Smooth muscle cell (in vitro differentiated cells): ENCODE measurements around the gene TACC2. TPM values are rescaled to one million over a fixed set of nuclear protein-coding genes. Genes with fewer than 3 reads are reported as not detected.

Experiments
- DNase-seq: peaks from one replicate; lab custom pipeline; 2025; ENCODE audit not compliant: unreplicated experiment; lab: John Stamatoyannopoulos, UW
- H2AFZ ChIP-seq: fragments of 200-600 bp; sonication (generic); 2 replicates; pipeline ENCODE4 v1.6.0; 2016; ENCODE audit warnings: antibody characterized with exemption, low read depth, mild to moderate bottlenecking
- H3F3A ChIP-seq: fragments of 200-600 bp; sonication (generic); 2 replicates; pipeline ENCODE4 v1.6.0; 2017; ENCODE audit warnings: antibody characterized with exemption, low read depth
- H3K27ac ChIP-seq: fragments of 200-600 bp; sonication (generic); 2 replicates; pipeline ENCODE4 v1.5.1; 2016; ENCODE audit warnings: low read depth, mild to moderate bottlenecking
- H3K27me3 ChIP-seq: fragments of 200-600 bp; sonication (generic); 2 replicates; pipeline ENCODE4 v1.6.1; 2016; ENCODE audit warnings: low read depth, mild to moderate bottlenecking
- H3K36me3 ChIP-seq: fragments of 200-600 bp; sonication (generic); 2 replicates; pipeline ENCODE4 v1.5.1; 2016; ENCODE audit warnings: low read depth
- H3K4me1 ChIP-seq: fragments of 200-600 bp; sonication (generic); 2 replicates; pipeline ENCODE4 v1.5.1; 2016; ENCODE audit warnings: low read depth
- H3K4me2 ChIP-seq: fragments of 200-600 bp; sonication (generic); 2 replicates; pipeline ENCODE4 v1.6.0; 2016; ENCODE audit warnings: mild to moderate bottlenecking
- H3K4me3 ChIP-seq: fragments of 200-600 bp; sonication (generic); 2 replicates; pipeline ENCODE4 v1.5.1; 2016; ENCODE audit warnings: mild to moderate bottlenecking
- H3K79me2 ChIP-seq: fragments of 200-600 bp; sonication (generic); 2 replicates; pipeline ENCODE4 v1.6.0; 2016; ENCODE audit warnings: low read depth, mild to moderate bottlenecking
- H3K9ac ChIP-seq: fragments of 200-600 bp; sonication (generic); 2 replicates; pipeline ENCODE4 v1.6.0; 2016; ENCODE audit warnings: low read depth
- H3K9me3 ChIP-seq: fragments of 200-600 bp; sonication (generic); replicated peaks from 2 replicates; pipeline ENCODE4 v1.5.1; 2016; ENCODE audit warnings: low read depth
- H4K20me1 ChIP-seq: fragments of 200-600 bp; sonication (generic); 2 replicates; pipeline ENCODE4 v1.6.0; 2016; ENCODE audit warnings: low read depth
- WGBS: methylation state at CpG from one replicate; pipeline ENCODE4 v1.1.7; 2016; ENCODE audit warnings: low lambda C conversion rate; 5-methylcytosine and 5-hydroxymethylcytosine counted together
- polyA plus RNA-seq: library from polyadenylated mRNA; unstranded; fragments of >200 nt; fragmentation: Nextera tagmentation; extraction: Ambion mirVana; gene quantifications from 2 replicates; pipeline ENCODE4 v1.2.1, GENCODE V29; 2016
- total RNA-seq: library from RNA; depleted of rRNA; stranded (reverse); fragments of >200 nt; gene quantifications from 2 replicates; pipeline ENCODE4 v1.2.3, GENCODE V29; 2014
- TF ChIP-seq, protein P1 (sequence below): fragments of 200-600 bp; sonication (generic); IDR thresholded peaks from 2 replicates; pipeline ENCODE4 v1.5.1; 2017; ENCODE audit warnings: borderline replicate concordance, mild to moderate bottlenecking, antibody characterized with exemption; ENCODE audit not compliant: insufficient read depth, poor library complexity, severe bottlenecking

The TACC2 gene
- total and polyA plus RNA-seq, 2 experiments from 2014 or later, result 2.8 to 7.6 TPM

DNA sequence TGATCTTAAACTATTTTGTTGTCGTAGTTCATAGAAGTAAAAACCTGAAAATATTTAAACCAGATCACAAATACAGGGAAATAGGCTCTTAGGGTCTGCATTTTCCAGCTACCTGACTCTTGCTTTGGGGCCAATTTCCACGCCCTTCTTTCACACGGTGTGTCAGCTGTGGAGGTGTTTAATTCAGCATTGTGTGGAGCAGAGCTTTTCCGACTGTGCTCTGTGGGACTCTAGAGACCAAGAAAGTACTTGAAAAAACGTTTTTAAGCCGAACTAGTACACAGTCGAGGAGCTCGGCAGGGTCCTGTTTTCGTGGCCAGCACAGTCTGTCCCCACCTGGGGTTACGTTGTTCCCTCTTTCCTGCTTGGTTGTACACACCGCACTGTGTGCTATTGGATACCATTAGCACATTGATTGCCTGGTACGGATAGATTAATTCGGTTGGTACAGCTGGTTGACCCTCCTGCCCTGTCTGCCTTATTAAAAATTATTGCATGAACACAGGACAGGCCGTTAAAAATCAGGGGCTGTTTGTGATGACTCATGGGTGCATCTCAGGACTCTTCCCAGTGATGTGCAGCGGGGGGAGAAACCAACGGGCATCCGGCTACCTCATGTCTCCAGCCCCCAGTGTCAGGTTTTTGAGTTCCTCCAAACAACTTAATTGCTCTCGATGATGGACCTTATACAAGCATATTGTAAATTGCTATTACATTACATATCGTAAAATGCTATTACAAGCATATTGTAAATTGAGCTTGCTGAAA is 201.4 kb downstream of the TACC2 start:
- H3F3A ChIP-seq, result no peaks in the 10 kb centered on the region
- no peaks in the 10 kb centered on the region for H3K79me2 ChIP-seq

DNA sequence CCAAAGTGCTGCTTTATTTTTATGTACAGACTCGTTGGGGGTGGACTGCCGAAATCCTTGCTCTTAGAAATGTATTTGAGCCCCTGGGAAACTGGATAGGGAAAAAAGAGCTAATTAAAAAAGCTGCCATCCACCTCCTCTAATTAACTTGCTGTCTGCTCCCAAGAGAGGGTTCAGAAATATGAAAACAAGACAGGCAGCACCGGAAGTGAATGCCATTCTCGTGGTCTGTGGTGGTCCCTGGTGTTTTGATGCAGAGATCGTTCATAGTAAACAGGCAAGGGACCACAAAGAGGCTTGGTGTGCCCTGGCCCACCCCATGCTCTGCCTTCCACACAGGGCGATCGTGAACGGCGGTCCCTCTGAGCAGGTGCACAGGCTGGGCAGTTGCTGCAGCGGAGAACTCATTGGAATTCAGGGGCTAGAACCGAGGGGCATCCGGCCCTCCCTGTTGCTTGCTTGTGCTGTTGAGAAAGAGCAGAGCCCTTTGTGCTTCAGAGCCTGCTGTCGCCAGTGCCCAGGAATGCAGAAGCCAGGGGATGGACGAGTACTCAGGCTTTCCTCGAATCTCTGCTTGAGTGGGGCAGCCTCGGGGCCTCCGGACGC is 203.1 kb downstream of the TACC2 start:
- no peak overlapping the region for H3K4me2 ChIP-seq
- WGBS, result 81% methylated on average over 18 of the region's 18 CpGs
- no peak overlapping the region for H3K4me3 ChIP-seq
- no peak overlapping the region for H3K27ac ChIP-seq
- TF ChIP-seq, protein P1, sequence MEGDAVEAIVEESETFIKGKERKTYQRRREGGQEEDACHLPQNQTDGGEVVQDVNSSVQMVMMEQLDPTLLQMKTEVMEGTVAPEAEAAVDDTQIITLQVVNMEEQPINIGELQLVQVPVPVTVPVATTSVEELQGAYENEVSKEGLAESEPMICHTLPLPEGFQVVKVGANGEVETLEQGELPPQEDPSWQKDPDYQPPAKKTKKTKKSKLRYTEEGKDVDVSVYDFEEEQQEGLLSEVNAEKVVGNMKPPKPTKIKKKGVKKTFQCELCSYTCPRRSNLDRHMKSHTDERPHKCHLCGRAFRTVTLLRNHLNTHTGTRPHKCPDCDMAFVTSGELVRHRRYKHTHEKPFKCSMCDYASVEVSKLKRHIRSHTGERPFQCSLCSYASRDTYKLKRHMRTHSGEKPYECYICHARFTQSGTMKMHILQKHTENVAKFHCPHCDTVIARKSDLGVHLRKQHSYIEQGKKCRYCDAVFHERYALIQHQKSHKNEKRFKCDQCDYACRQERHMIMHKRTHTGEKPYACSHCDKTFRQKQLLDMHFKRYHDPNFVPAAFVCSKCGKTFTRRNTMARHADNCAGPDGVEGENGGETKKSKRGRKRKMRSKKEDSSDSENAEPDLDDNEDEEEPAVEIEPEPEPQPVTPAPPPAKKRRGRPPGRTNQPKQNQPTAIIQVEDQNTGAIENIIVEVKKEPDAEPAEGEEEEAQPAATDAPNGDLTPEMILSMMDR, result no peak
- no peaks in the 10 kb centered on the region for H3K27me3 ChIP-seq
- H3K9ac ChIP-seq, result no peak overlapping the region
- no peak overlapping the region for H2AFZ ChIP-seq
- H4K20me1 ChIP-seq, result no peaks in the 10 kb centered on the region
- no peaks in the 10 kb centered on the region for H3K36me3 ChIP-seq
- H3K4me1 ChIP-seq, result peaks cover 30% of the 10 kb centered on the region
- H3F3A ChIP-seq, result no peaks in the 10 kb centered on the region
- no peaks in the 10 kb centered on the region for H3K9me3 ChIP-seq
- H3K79me2 ChIP-seq, result no peaks in the 10 kb centered on the region
- DNase-seq, result no peak

More for the DNA sequence above, 201.4 kb downstream of the TACC2 start:
- Histone ChIP-seq H3K36me3 (no peaks in the 10 kb centered on the region), H3K9me3 (no peaks in the 10 kb centered on the region), H2AFZ (no peak overlapping the region), H3K4me2 (no peak overlapping the region), H3K27ac (no peak overlapping the region), H3K4me3 (no peak overlapping the region), H3K27me3 (no peaks in the 10 kb centered on the region), H4K20me1 (no peaks in the 10 kb centered on the region), H3K9ac (no peak overlapping the region), H3K4me1 (peaks cover 30% of the 10 kb centered on the region)
- WGBS, result 87% methylated on average over 19 of the region's 19 CpGs
- no peak for DNase-seq
- TF ChIP-seq, protein P1, result no peak

DNA sequence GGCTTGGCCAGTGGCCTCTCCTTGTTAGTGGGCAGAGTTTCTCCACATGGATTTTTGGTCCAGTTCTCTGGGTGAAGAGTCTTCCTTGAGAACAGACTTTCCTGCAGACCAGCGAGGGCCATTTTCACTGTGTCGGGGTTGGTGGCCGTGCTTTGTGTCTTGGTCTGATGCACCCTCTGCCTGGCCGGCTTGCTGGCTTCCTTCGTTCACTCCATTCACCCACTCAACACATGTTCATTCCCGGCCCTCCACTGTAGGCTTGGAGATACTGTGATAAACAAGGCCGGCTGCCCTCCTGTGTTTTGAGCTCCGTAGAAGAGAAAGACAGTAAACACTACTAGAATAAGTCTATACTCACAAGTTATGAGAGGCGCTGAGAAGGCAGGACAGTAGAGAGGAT is 205.3 kb downstream of the TACC2 start:
- no peaks in the 10 kb centered on the region for H3K27me3 ChIP-seq
- H3K79me2 ChIP-seq, result no peaks in the 10 kb centered on the region
- no peak overlapping the region for H2AFZ ChIP-seq
- no peak overlapping the region for H3K4me3 ChIP-seq
- H3K36me3 ChIP-seq, result no peaks in the 10 kb centered on the region
- no peak overlapping the region for H3K27ac ChIP-seq
- DNase-seq, result no peak
- no peaks in the 10 kb centered on the region for H4K20me1 ChIP-seq
- no peak overlapping the region for H3K9ac ChIP-seq
- WGBS, result 91% methylated on average over 9 of the region's 9 CpGs
- peaks cover 32% of the 10 kb centered on the region for H3K4me1 ChIP-seq
- no peak overlapping the region for H3K4me2 ChIP-seq
- TF ChIP-seq, protein P1, result no peak
- no peaks in the 10 kb centered on the region for H3K9me3 ChIP-seq
- no peaks in the 10 kb centered on the region for H3F3A ChIP-seq

DNA sequence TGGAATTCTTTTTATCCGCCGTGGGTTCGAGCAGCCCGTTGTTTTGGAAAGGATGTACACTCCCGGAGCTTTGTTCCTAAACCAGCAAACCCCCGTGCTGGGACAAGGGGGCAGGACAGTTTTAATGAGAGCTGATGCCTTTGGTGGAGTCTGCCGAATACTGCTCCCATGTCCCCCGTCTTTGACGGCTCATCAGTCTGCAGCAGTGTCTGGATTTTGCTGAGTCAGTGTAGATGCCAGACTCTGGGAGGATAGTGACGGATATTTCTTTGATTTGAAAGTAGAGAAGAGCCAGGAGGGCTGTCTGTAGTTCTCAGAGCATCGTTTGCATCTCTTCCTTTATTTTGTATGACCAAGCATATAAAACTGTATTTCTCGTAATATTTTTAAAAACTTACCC is 207.3 kb downstream of the TACC2 start:
- H3K9ac ChIP-seq, result no peak overlapping the region
- no peaks in the 10 kb centered on the region for H3F3A ChIP-seq
- no peak overlapping the region for H2AFZ ChIP-seq
- H3K36me3 ChIP-seq, result no peaks in the 10 kb centered on the region
- H4K20me1 ChIP-seq, result no peaks in the 10 kb centered on the region
- no peak for DNase-seq
- H3K27me3 ChIP-seq, result no peaks in the 10 kb centered on the region
- H3K79me2 ChIP-seq, result no peaks in the 10 kb centered on the region
- WGBS, result 72% methylated on average over 12 of the region's 12 CpGs
- peaks cover 23% of the 10 kb centered on the region for H3K4me1 ChIP-seq
- no peak overlapping the region for H3K4me2 ChIP-seq
- TF ChIP-seq, protein P1, result no peak
- no peak overlapping the region for H3K4me3 ChIP-seq
- no peak overlapping the region for H3K27ac ChIP-seq
- no peaks in the 10 kb centered on the region for H3K9me3 ChIP-seq
